Psoas muscle (tissue), 8 donors: ENCODE measurements around the gene RPS6KA2. TPM values are rescaled to one million over a fixed set of nuclear protein-coding genes. Genes with fewer than 3 reads are reported as not detected.

Experiments
- ATAC-seq, 4 donors: fragments of 200-7000 bp; cut with Tn5 transposase; one replicate each; pipeline ENCODE4 v1.9.1; 2020; ENCODE audit warnings: moderate library complexity in 3 of 4, mild to moderate bottlenecking in 2 of 4
- DNase-seq, 2 donors: peaks; one replicate each; pipeline ENCODE4 v3.0.0-alpha.2; 2020
- H3K27ac ChIP-seq: fragments of 200-600 bp; one replicate; pipeline ENCODE4 v1.8.0; 2022
- H3K27me3 ChIP-seq, 3 donors: fragments of 200-600 bp in 1 of 3; one replicate each; pipeline versions ENCODE4 v1.6.1 to v1.8.0; 2013 to 2022; ENCODE audit warnings: low read length in 2 of 3, mild to moderate bottlenecking in 2 of 3, moderate library complexity in 1 of 3; ENCODE audit not compliant: insufficient read depth in 3 of 3
- H3K36me3 ChIP-seq, 2 donors: fragments of 200-600 bp in 1 of 2; one replicate each; pipeline versions ENCODE4 v1.6.1 to v1.8.0; 2013 to 2022; ENCODE audit warnings: low read depth in 1 of 2, mild to moderate bottlenecking in 1 of 2, moderate library complexity in 1 of 2; ENCODE audit not compliant: insufficient read depth in 1 of 2
- H3K4me1 ChIP-seq: fragments of 200-600 bp; one replicate; pipeline ENCODE4 v1.8.0; 2022
- H3K4me3 ChIP-seq: fragments of 200-600 bp; one replicate; pipeline ENCODE4 v1.8.0; 2022; ENCODE audit warnings: mild to moderate bottlenecking
- H3K9me3 ChIP-seq: fragments of 200-600 bp; one replicate; pipeline ENCODE4 v1.8.0; 2022
- WGBS, 3 donors: extraction: QIAGEN DNeasy Blood & Tissue Kit; methylation state at CpG; one replicate each; pipeline versions ENCODE4 v1.1.6 to v1.1.7; 2013; 5-methylcytosine and 5-hydroxymethylcytosine counted together
- intact Hi-C, 2 donors: fragments of 100-400 bp; cut with DNase I; formaldehyde crosslinking; loops; one replicate each; pipeline versions ENCODE4 v1.11.0 to v1.14.2; 2022
- polyA plus RNA-seq, 3 donors: library from polyadenylated mRNA; stranded (reverse); fragments of 200-250 nt; gene quantifications; one replicate each; pipeline ENCODE4 v1.2.3, GENCODE V29; 2013
- total RNA-seq, 4 donors: library from RNA; stranded (reverse); fragmentation: NEBNext Ultra II Directional in 2 of 4; extraction: Animal tissue kit (Norgen Biotek cat#: 25700) in 2 of 4; gene quantifications; one replicate each; pipeline versions ENCODE4 v1.2.1 to v1.2.4, GENCODE V29; 2021 to 2023
- TF ChIP-seq, protein P1 (sequence below): fragments of 200-600 bp; IDR thresholded peaks from one replicate; pipeline ENCODE4 v1.8.0; 2022; ENCODE audit warnings: antibody characterized with exemption
- donor health status: healthy with polysubstance abuse.
- donor health status: DM: no; HTN: no; CAD: no; lungs with moderate emphysema.
- donor health status: Bipolar disorder and iron deficiency.
- donor health status: healthy.
- donor health status: DM: yes; HTN: yes; CAD: no.
- donor health status: DM: no; HTN: no; CAD: no.
- donor health status: DM: no; HTN: no; CAD: no.
- donor health status: DM: yes; HTN: yes; CAD: no.

The RPS6KA2 gene
- total and polyA plus RNA-seq, 7 donors: 7.8 to 40.4 (median 20.0) TPM

GRCh38 chr6:166446567-166447065, 180.4 kb downstream of the RPS6KA2 start:
- 88 to 94% (median 91%) methylated on average over 11 of the region's 11 CpGs for WGBS, 3 donors
- H3K27ac ChIP-seq: no peak overlapping the region
- ATAC-seq: no peak
- H3K36me3 ChIP-seq: peaks cover 0 to 65% of the 10 kb centered on the region in 2 donors
- intact Hi-C loops: no loop called here
- no peaks in the 10 kb centered on the region for H3K27me3 ChIP-seq
- H3K4me1 ChIP-seq: no peaks in the 10 kb centered on the region
- TF ChIP-seq, protein P1, sequence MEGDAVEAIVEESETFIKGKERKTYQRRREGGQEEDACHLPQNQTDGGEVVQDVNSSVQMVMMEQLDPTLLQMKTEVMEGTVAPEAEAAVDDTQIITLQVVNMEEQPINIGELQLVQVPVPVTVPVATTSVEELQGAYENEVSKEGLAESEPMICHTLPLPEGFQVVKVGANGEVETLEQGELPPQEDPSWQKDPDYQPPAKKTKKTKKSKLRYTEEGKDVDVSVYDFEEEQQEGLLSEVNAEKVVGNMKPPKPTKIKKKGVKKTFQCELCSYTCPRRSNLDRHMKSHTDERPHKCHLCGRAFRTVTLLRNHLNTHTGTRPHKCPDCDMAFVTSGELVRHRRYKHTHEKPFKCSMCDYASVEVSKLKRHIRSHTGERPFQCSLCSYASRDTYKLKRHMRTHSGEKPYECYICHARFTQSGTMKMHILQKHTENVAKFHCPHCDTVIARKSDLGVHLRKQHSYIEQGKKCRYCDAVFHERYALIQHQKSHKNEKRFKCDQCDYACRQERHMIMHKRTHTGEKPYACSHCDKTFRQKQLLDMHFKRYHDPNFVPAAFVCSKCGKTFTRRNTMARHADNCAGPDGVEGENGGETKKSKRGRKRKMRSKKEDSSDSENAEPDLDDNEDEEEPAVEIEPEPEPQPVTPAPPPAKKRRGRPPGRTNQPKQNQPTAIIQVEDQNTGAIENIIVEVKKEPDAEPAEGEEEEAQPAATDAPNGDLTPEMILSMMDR: no peak
- no peak overlapping the region for H3K4me3 ChIP-seq
- H3K9me3 ChIP-seq: no peaks in the 10 kb centered on the region
- no peak for DNase-seq

GRCh38 chr6:166446146-166446545, 180.9 kb downstream of the RPS6KA2 start:
- peaks cover 0 to 69% of the 10 kb centered on the region in 2 donors for H3K36me3 ChIP-seq
- H3K9me3 ChIP-seq: no peaks in the 10 kb centered on the region
- ATAC-seq (no peak), DNase-seq (no peak)
- no peaks in the 10 kb centered on the region for H3K27me3 ChIP-seq
- H3K4me3 ChIP-seq: no peak overlapping the region
- no peak overlapping the region for H3K27ac ChIP-seq
- intact Hi-C loops: no loop called here
- WGBS, 3 donors: 66 to 84% (median 84%) methylated on average over 13 of the region's 13 CpGs
- TF ChIP-seq, protein P1: no peak
- H3K4me1 ChIP-seq: no peaks in the 10 kb centered on the region

DNA sequence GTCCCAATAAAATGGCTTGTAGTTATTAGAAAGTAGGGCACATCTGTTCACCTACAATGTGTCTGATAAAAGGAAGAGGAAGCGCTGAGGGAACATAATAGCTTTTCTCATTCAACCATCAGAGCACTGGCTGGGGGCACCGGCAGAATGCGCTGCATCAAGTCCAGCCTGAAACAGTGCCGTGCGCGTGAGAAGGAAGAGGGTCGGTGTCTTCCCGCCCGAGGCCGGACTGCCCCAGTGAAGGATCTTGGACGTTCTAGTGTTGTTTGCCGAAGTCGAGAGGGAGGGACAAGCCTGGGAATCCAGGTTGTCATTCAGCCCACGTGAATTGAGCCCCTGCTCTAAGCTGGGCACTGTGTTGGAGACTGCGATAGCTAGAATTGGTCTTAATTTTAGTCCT, 182.6 kb downstream of the RPS6KA2 start:
- intact Hi-C loops: no loop called here
- H3K36me3 ChIP-seq: peaks cover 0 to 64% of the 10 kb centered on the region in 2 donors
- no peaks in the 10 kb centered on the region for H3K27me3 ChIP-seq
- WGBS, 3 donors: 90 to 94% (median 92%) methylated on average over 15 of the region's 15 CpGs
- TF ChIP-seq, protein P1: no peak
- ATAC-seq: no peak
- no peak for DNase-seq
- H3K27ac ChIP-seq: no peak overlapping the region
- no peaks in the 10 kb centered on the region for H3K4me1 ChIP-seq
- no peak overlapping the region for H3K4me3 ChIP-seq
- H3K9me3 ChIP-seq: no peaks in the 10 kb centered on the region

GRCh38 chr6:166443166-166443565, 183.9 kb downstream of the RPS6KA2 start:
- TF ChIP-seq, protein P1: no peak
- no peak overlapping the region for H3K27ac ChIP-seq
- WGBS, 3 donors: 75 to 86% (median 83%) methylated on average over 8 of the region's 8 CpGs
- H3K4me3 ChIP-seq: no peak overlapping the region
- intact Hi-C loops: no loop called here
- no peaks in the 10 kb centered on the region for H3K4me1 ChIP-seq
- no peak for DNase-seq
- H3K9me3 ChIP-seq: no peaks in the 10 kb centered on the region
- ATAC-seq: no peak
- H3K36me3 ChIP-seq: peaks cover 0 to 56% of the 10 kb centered on the region in 2 donors
- H3K27me3 ChIP-seq: no peaks in the 10 kb centered on the region

GRCh38 chr6:166442131-166442685, 184.8 kb downstream of the RPS6KA2 start:
- ATAC-seq: no peak
- TF ChIP-seq, protein P1: no peak
- intact Hi-C loops: no loop called here
- no peak for DNase-seq
- Histone ChIP-seq H3K4me3 (no peak overlapping the region), H3K36me3 (peaks cover 0 to 47% of the 10 kb centered on the region in 2 donors), H3K27me3 (no peaks in the 10 kb centered on the region), H3K4me1 (no peaks in the 10 kb centered on the region), H3K9me3 (no peaks in the 10 kb centered on the region), H3K27ac (no peak overlapping the region)
- 71 to 77% (median 74%) methylated on average over 18 of the region's 18 CpGs for WGBS, 3 donors
